Measurements from ENCODE around the gene RSPH3. TPM values are rescaled to one million over a fixed set of nuclear protein-coding genes. Genes with fewer than 3 reads are reported as not detected.

RSPH3 gene
- total and polyA plus RNA-seq, 7 experiments from 2014 or later = 1.3 to 3.6 (median 2.4) TPM

DNA sequence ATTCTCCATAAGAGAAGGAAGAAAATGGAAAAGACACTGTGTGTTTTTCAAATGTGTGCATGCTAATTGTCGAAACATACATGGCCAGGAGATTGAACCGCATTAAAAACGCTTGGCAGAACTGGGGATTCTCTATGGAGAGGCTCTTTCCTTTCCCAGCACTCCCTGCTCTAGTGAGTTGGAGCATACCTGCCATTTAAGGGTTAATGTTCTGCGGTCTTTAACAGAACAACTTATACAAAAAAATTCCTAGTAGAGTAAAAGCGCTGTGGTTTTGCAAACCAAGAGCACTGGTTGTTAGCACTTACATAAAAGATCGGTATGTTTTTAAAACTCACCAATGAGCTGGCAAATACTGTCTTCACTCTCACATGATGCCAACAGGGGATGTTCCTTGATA, 43.2 kb upstream of the RSPH3 start:
- Histone ChIP-seq H3K9me3 (ENCODE audit: control insufficient read depth in 2 of 3, low read length in 3 of 3) (no peaks in the 10 kb centered on the region), H3K36me3 (ENCODE audit: control insufficient read depth in 2 of 3, insufficient read depth in 3 of 3, low read length in 3 of 3) (peaks cover 34 to 41% (median 39%) of the 10 kb centered on the region in 3 experiments), H3K4me3 (ENCODE audit: low read length) (peak overlapping the region; percentile 88), H3K4me1 (ENCODE audit: control insufficient read depth in 2 of 2, insufficient read depth in 2 of 2, low read length in 2 of 2) (peaks cover 48 to 58% of the 10 kb centered on the region in 2 donors), H3K27me3 (ENCODE audit: control insufficient read depth in 2 of 2, insufficient read depth in 2 of 2, low read length in 2 of 2) (no peaks in the 10 kb centered on the region), H3K27ac (ENCODE audit: low read depth, low read length) (peak overlapping the region; percentile 92)
- peak; percentile 39 for ATAC-seq
- Mint-ChIP-seq H3K27ac (peak overlapping the region; percentile 94 to 100 (median 98)), H3K4me1 (peaks cover 41 to 72% (median 65%) of the 10 kb centered on the region in 7 donors), H3K36me3 (peaks cover 17 to 59% (median 55%) of the 10 kb centered on the region in 5 donors), H3K4me3 (peak overlapping the region; percentile 92 to 100 (median 99)), H3K27me3 (peaks cover 0 to under 1% (median 0%) of the 10 kb centered on the region in 5 donors), H3K9me3 (peaks cover 0 to 4% (median 0%) of the 10 kb centered on the region in 11 donors)
- DNase-seq = peak in 7 of 9 donors; percentile 61 to 83 (median 75)
- CTCF ChIA-PET = interaction anchor here (1.0 to 8.1 kb wide), 10 partner anchors 13 to 91 kb away, joined by 3 to 190 read pairs (median 12); no protein-coding TSS in a partner anchor
- intact Hi-C loops (cut with micrococcal nuclease) = loop anchor here (1.0 to 10.0 kb wide), 6 partner anchors 26 to 1221 kb away; partner anchors contain the start of genes RSPH3 (in 1 of the 2), SNX9 (in 1 of the 2) and WTAP (in 1 of the 2)
- POLR2A ChIA-PET = interaction anchor here (0.6 to 13.6 kb wide), 12 partner anchors 10 to 91 kb away, joined by 3 to 267 read pairs (median 14); no protein-coding TSS in a partner anchor

GRCh38 chr6:159042826-159043181, 42.8 kb upstream of the RSPH3 start:
- H3K9me3 Mint-ChIP-seq = peaks cover 0 to 4% (median 0%) of the 10 kb centered on the region in 11 donors
- ATAC-seq = no peak

DNA sequence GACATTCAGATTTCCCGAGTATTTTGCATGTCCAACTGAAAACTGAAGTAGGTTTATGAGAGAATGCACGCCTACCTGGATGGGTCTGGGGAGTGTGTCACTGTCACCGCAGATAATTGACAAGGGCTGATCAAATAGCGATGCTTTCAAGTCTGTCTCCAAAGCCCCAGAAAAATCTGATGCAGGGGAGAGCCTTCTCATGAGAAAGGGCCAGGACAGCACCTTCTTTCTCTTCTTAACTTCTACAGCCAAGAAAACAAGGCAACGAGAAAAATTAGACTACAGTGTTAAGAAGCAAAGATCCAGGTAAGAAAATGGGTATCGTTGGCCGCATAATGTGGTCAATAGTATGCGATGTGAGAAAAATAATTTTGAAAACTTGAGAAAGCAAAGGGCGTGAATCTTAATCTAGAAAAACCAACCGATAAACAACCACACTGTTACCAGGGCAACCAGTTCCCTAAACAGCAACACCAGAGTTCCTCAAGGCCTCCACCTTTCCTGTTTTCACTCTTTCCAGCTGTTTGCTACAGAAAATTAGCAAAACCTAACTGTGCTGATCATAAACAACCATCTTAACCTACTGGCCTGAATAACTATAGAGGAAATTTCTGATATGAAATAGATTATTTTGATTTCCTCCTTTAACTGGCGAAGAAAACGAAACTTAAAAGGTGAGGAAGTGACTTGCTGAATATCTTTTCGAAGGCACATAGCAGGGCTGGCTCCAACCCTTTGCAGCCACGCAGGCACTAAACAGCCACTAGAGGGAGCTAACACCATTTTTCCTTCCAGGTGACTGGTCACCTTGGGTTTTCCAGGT, 42.2 kb upstream of the RSPH3 start:
- ChIA-PET CTCF (interaction anchor here (0.8 to 8.1 kb wide), 11 partner anchors 14 to 93 kb away, joined by 3 to 190 read pairs (median 8); no protein-coding TSS in a partner anchor), POLR2A (interaction anchor here (0.9 to 13.6 kb wide), 9 partner anchors 15 to 94 kb away, joined by 3 to 267 read pairs (median 6); no protein-coding TSS in a partner anchor)
- intact Hi-C loops (cut with micrococcal nuclease) = loop anchor here (1.0 to 10.0 kb wide), 16 partner anchors 20 to 1220 kb away; partner anchors contain the start of genes EZR (in 1 of the 2), RSPH3 (in 1 of the 2), SNX9 (in 1 of the 2) and WTAP (in 1 of the 2)
- peaks cover 44 to 68% (median 64%) of the 10 kb centered on the region in 7 donors for H3K4me1 Mint-ChIP-seq
- Histone ChIP-seq H3K9me3 (ENCODE audit: control insufficient read depth in 2 of 3, low read length in 3 of 3) (no peaks in the 10 kb centered on the region), H3K4me1 (ENCODE audit: control insufficient read depth in 2 of 2, insufficient read depth in 2 of 2, low read length in 2 of 2) (peaks cover 50 to 58% of the 10 kb centered on the region in 2 donors), H3K4me3 (ENCODE audit: low read length) (peak overlapping the region; percentile 88), H3K27ac (ENCODE audit: low read depth, low read length) (peak overlapping the region; percentile 92), H3K36me3 (ENCODE audit: control insufficient read depth in 2 of 3, insufficient read depth in 3 of 3, low read length in 3 of 3) (peaks cover 42 to 51% (median 49%) of the 10 kb centered on the region in 3 experiments), H3K27me3 (ENCODE audit: control insufficient read depth in 2 of 2, insufficient read depth in 2 of 2, low read length in 2 of 2) (no peaks in the 10 kb centered on the region)
- H3K36me3 Mint-ChIP-seq = peaks cover 21 to 67% (median 64%) of the 10 kb centered on the region in 5 donors
- H3K4me3 Mint-ChIP-seq = peak overlapping the region; percentile 92 to 100 (median 99)
- no peaks in the 10 kb centered on the region for H3K27me3 Mint-ChIP-seq
- peaks cover 0 to 4% (median 0%) of the 10 kb centered on the region in 11 donors for H3K9me3 Mint-ChIP-seq
- ATAC-seq (peak; percentile 70), DNase-seq (peak; percentile 42 to 92 (median 86))
- H3K27ac Mint-ChIP-seq = peak overlapping the region; percentile 94 to 100 (median 98)

More at GRCh38 chr6:159042826-159043181, 42.8 kb upstream of the RSPH3 start:
- Histone ChIP-seq H3K4me1 (ENCODE audit: control insufficient read depth in 2 of 2, insufficient read depth in 2 of 2, low read length in 2 of 2) (peaks cover 50 to 58% of the 10 kb centered on the region in 2 donors), H3K27me3 (ENCODE audit: control insufficient read depth in 2 of 2, insufficient read depth in 2 of 2, low read length in 2 of 2) (no peaks in the 10 kb centered on the region), H3K36me3 (ENCODE audit: control insufficient read depth in 2 of 3, insufficient read depth in 3 of 3, low read length in 3 of 3) (peaks cover 38 to 45% (median 43%) of the 10 kb centered on the region in 3 experiments), H3K4me3 (ENCODE audit: low read length) (peak overlapping the region; percentile 88), H3K27ac (ENCODE audit: low read depth, low read length) (peak overlapping the region; percentile 92), H3K9me3 (ENCODE audit: control insufficient read depth in 2 of 3, low read length in 3 of 3) (no peaks in the 10 kb centered on the region)
- ChIA-PET CTCF (interaction anchor here (0.8 to 8.1 kb wide), 9 partner anchors 13 to 92 kb away, joined by 3 to 190 read pairs (median 14); no protein-coding TSS in a partner anchor), POLR2A (interaction anchor here (0.6 to 13.6 kb wide), 11 partner anchors 14 to 91 kb away, joined by 3 to 267 read pairs (median 6); no protein-coding TSS in a partner anchor)
- no peak for DNase-seq
- Mint-ChIP-seq H3K27me3 (no peaks in the 10 kb centered on the region), H3K4me1 (peaks cover 41 to 68% (median 64%) of the 10 kb centered on the region in 7 donors), H3K36me3 (peaks cover 17 to 61% (median 58%) of the 10 kb centered on the region in 5 donors), H3K4me3 (peak overlapping the region; percentile 92 to 100 (median 99)), H3K27ac (peak overlapping the region; percentile 94 to 100 (median 98))
- intact Hi-C loops (cut with micrococcal nuclease) = loop anchor here (1.0 to 10.0 kb wide), 17 partner anchors 19 to 1221 kb away; partner anchors contain the start of genes EZR (in 1 of the 2), RSPH3 (in 1 of the 2), SNX9 (in 1 of the 2) and WTAP (in 1 of the 2)

- Mint-ChIP-seq H3K36me3 (peaks cover 21 to 70% (median 66%) of the 10 kb centered on the region in 5 donors), H3K4me3 (peak overlapping the region; percentile 69 to 100 (median 99)), H3K4me1 (peaks cover 49 to 75% (median 62%) of the 10 kb centered on the region in 7 donors), H3K9me3 (peaks cover 0 to 4% (median 0%) of the 10 kb centered on the region in 11 donors), H3K27ac (peak overlapping the region; percentile 94 to 100 (median 98)), H3K27me3 (no peaks in the 10 kb centered on the region)
- Histone ChIP-seq H3K36me3 (ENCODE audit: control insufficient read depth in 2 of 3, insufficient read depth in 3 of 3, low read length in 3 of 3) (peaks cover 48 to 59% (median 58%) of the 10 kb centered on the region in 3 experiments), H3K27me3 (ENCODE audit: control insufficient read depth in 2 of 2, insufficient read depth in 2 of 2, low read length in 2 of 2) (no peaks in the 10 kb centered on the region), H3K4me3 (ENCODE audit: low read length) (peak overlapping the region; percentile 88), H3K27ac (ENCODE audit: low read depth, low read length) (peak overlapping the region; percentile 92), H3K4me1 (ENCODE audit: control insufficient read depth in 2 of 2, insufficient read depth in 2 of 2, low read length in 2 of 2) (peaks cover 50 to 65% of the 10 kb centered on the region in 2 donors), H3K9me3 (ENCODE audit: control insufficient read depth in 2 of 3, low read length in 3 of 3) (no peaks in the 10 kb centered on the region)
- ChIA-PET CTCF (interaction anchor here (0.6 to 8.1 kb wide), 7 partner anchors 19 to 94 kb away, joined by 3 to 190 read pairs (median 5); no protein-coding TSS in a partner anchor), POLR2A (interaction anchor here (1.2 to 13.6 kb wide), 8 partner anchors 14 to 95 kb away, joined by 3 to 267 read pairs (median 23); no protein-coding TSS in a partner anchor)
- intact Hi-C loops (cut with micrococcal nuclease) = loop anchor here (5.0 to 10.0 kb wide), 3 partner anchors 189 to 1219 kb away; partner anchors contain the start of genes SNX9 (in 1 of the 2) and WTAP (in 1 of the 2)
- DNase-seq = no peak
- ATAC-seq = no peak
Observed at GRCh38 chr6:159041181-159041580, 41.2 kb upstream of the RSPH3 start.

DNA sequence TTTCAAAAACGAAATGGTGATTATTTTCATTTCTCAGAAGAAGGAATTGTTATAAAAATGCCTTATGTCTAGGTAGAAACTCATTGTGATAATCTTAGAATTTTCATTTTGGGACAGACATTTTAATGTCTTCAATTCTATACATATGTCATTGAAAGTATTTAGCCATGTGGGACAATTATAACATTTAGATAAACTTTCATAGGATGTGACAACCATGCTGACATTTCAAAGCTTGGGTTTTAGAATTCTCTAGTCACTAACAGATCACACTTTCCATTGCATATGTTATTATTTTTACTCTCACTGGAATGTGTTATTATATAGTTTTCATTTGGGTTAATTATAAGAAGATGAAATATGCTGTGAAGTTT, 39.9 kb upstream of the RSPH3 start:
- Histone ChIP-seq H3K4me3 (ENCODE audit: low read length) (peak overlapping the region; percentile 88), H3K27me3 (ENCODE audit: control insufficient read depth in 2 of 2, insufficient read depth in 2 of 2, low read length in 2 of 2) (no peaks in the 10 kb centered on the region), H3K4me1 (ENCODE audit: control insufficient read depth in 2 of 2, insufficient read depth in 2 of 2, low read length in 2 of 2) (peaks cover 42 to 66% of the 10 kb centered on the region in 2 donors), H3K27ac (ENCODE audit: low read depth, low read length) (peak overlapping the region; percentile 92), H3K36me3 (ENCODE audit: control insufficient read depth in 2 of 3, insufficient read depth in 3 of 3, low read length in 3 of 3) (peaks cover 54 to 72% (median 72%) of the 10 kb centered on the region in 3 experiments), H3K9me3 (ENCODE audit: control insufficient read depth in 2 of 3, low read length in 3 of 3) (no peaks in the 10 kb centered on the region)
- POLR2A ChIA-PET = interaction anchor here (0.6 to 13.6 kb wide), 11 partner anchors 10 to 481 kb away, joined by 3 to 267 read pairs (median 4); no protein-coding TSS in a partner anchor
- DNase-seq (no peak), ATAC-seq (no peak)
- CTCF ChIA-PET = interaction anchor here (1.0 to 8.1 kb wide), 6 partner anchors 22 to 101 kb away, joined by 3 to 190 read pairs (median 6); no protein-coding TSS in a partner anchor
- Mint-ChIP-seq H3K9me3 (peaks cover 0 to 2% (median 0%) of the 10 kb centered on the region in 11 donors), H3K36me3 (peaks cover 21 to 80% (median 74%) of the 10 kb centered on the region in 5 donors), H3K4me1 (peaks cover 41 to 78% (median 63%) of the 10 kb centered on the region in 7 donors), H3K4me3 (peak overlapping the region; percentile 35 to 100 (median 88)), H3K27ac (peak overlapping the region; percentile 84 to 100 (median 96)), H3K27me3 (no peaks in the 10 kb centered on the region)
- intact Hi-C loops (cut with micrococcal nuclease) = loop anchor here (2.0 to 10.0 kb wide), 4 partner anchors 21 to 1218 kb away; partner anchors contain the start of genes SNX9 (in 1 of the 2) and WTAP (in 1 of the 2)
